CD14-positive monocyte (primary cell): ENCODE results near the gene PADI1. TPM values are rescaled to one million over a fixed set of nuclear protein-coding genes. Genes with fewer than 3 reads are reported as not detected.
A peak's percentile ranks its signal among the peaks of the same experiment; 100 is the strongest.

Experiments used
- DNase-seq, 3 donors: peaks; one replicate each; pipeline ENCODE4 v3.0.0-alpha.2; 2011 to 2022
- H2AFZ ChIP-seq: 2 replicates; pipeline ENCODE4 v1.6.0; 2012; ENCODE audit warnings: mild to moderate bottlenecking, low read depth, low read length, inconsistent platforms; ENCODE audit not compliant: insufficient read depth, poor library complexity, severe bottlenecking
- H3K27ac ChIP-seq, 2 donors: 1 replicate in 1 of 2; 2 replicates in 1 of 2; pipeline ENCODE4 v1.5.1; 2012 to 2013; ENCODE audit warnings: low read length in 2 of 2, control low read depth in 1 of 2, inconsistent platforms in 1 of 2, low read depth in 1 of 2, mild to moderate bottlenecking in 1 of 2
- H3K27me3 ChIP-seq, 2 donors: one replicate each; pipeline versions ENCODE4 v1.6.0 to v1.6.1; 2011 to 2013; ENCODE audit warnings: low read length in 2 of 2; ENCODE audit not compliant: control insufficient read depth in 2 of 2, insufficient read depth in 2 of 2
- H3K36me3 ChIP-seq, 2 donors: replicated peaks in 1 of 2; 1 replicate in 1 of 2; 2 replicates in 1 of 2; pipeline versions ENCODE4 v1.5.1 to v1.6.1; 2012 to 2013; ENCODE audit warnings: low read length in 2 of 2, control low read depth in 1 of 2, inconsistent platforms in 1 of 2, mild to moderate bottlenecking in 1 of 2; ENCODE audit not compliant: insufficient read depth in 2 of 2, control insufficient read depth in 1 of 2
- H3K4me1 ChIP-seq, 2 donors: 1 replicate in 1 of 2; 2 replicates in 1 of 2; pipeline versions ENCODE4 v1.5.1 to v1.6.1; 2012 to 2013; ENCODE audit warnings: low read length in 2 of 2, control low read depth in 1 of 2, inconsistent platforms in 1 of 2, mild to moderate bottlenecking in 1 of 2, moderate library complexity in 1 of 2; ENCODE audit not compliant: insufficient read depth in 2 of 2, control insufficient read depth in 1 of 2
- H3K4me2 ChIP-seq: replicated peaks from 2 replicates; pipeline ENCODE3; 2012; ENCODE audit warnings: low read length, moderate library complexity, mild to moderate bottlenecking; ENCODE audit not compliant: poor library complexity, severe bottlenecking; ENCODE audit errors: extremely low read depth
- H3K4me3 ChIP-seq, 3 experiments: fragments of 200-600 bp in 1 of 3; sonication (generic) in 1 of 3; replicated peaks in 1 of 3; 1 replicate in 2 of 3; 2 replicates in 1 of 3; pipeline ENCODE4 v1.5.1; 2011 to 2013; ENCODE audit warnings: low read length in 3 of 3, mild to moderate bottlenecking in 3 of 3, control low read depth in 2 of 3, low read depth in 2 of 3, inconsistent platforms in 1 of 3, moderate library complexity in 1 of 3
- H3K79me2 ChIP-seq: 2 replicates; pipeline ENCODE4 v1.6.0; 2012; ENCODE audit warnings: mild to moderate bottlenecking, control low read depth, inconsistent platforms, low read length, moderate library complexity; ENCODE audit not compliant: insufficient read depth
- H3K9ac ChIP-seq: 2 replicates; pipeline ENCODE4 v1.6.0; 2017; ENCODE audit warnings: low read length, mild to moderate bottlenecking; ENCODE audit not compliant: insufficient read depth, poor library complexity, severe bottlenecking
- H3K9me3 ChIP-seq, 2 donors: replicated peaks in 1 of 2; 1 replicate in 1 of 2; 2 replicates in 1 of 2; pipeline versions ENCODE4 v1.5.1 to v1.6.1; 2012 to 2013; ENCODE audit warnings: low read length in 2 of 2, control low read depth in 1 of 2; ENCODE audit not compliant: control insufficient read depth in 1 of 2, insufficient read depth in 1 of 2
- H4K20me1 ChIP-seq: 2 replicates; pipeline ENCODE4 v1.6.0; 2012; ENCODE audit warnings: mild to moderate bottlenecking, low read length, control low read depth, moderate library complexity; ENCODE audit not compliant: insufficient read depth
- H3K27ac Mint-ChIP-seq, 7 donors: one replicate each; pipeline ENCODE4 v1.8.0; 2020; ENCODE audit warnings: mild to moderate bottlenecking in 7 of 7, mixed read lengths in 7 of 7, moderate library complexity in 6 of 7, inconsistent platforms in 2 of 7
- H3K27me3 Mint-ChIP-seq, 3 donors: one replicate each; pipeline ENCODE4 v1.8.0; 2021 to 2022; ENCODE audit warnings: low read depth in 3 of 3, mild to moderate bottlenecking in 3 of 3, mixed read lengths in 3 of 3, moderate library complexity in 3 of 3, inconsistent platforms in 1 of 3
- H3K36me3 Mint-ChIP-seq, 2 donors: one replicate each; pipeline ENCODE4 v1.8.0; 2020; ENCODE audit warnings: mixed read lengths in 2 of 2, inconsistent platforms in 1 of 2, mild to moderate bottlenecking in 1 of 2
- H3K4me1 Mint-ChIP-seq: one replicate; pipeline ENCODE4 v1.8.0; 2020; ENCODE audit warnings: mild to moderate bottlenecking, mixed read lengths
- H3K4me3 Mint-ChIP-seq, 2 donors: one replicate each; pipeline ENCODE4 v1.8.0; 2020; ENCODE audit warnings: mild to moderate bottlenecking in 2 of 2, mixed read lengths in 2 of 2, moderate library complexity in 1 of 2
- H3K9me3 Mint-ChIP-seq, 7 donors: one replicate each; pipeline ENCODE4 v1.8.0; 2020 to 2022; ENCODE audit warnings: mixed read lengths in 7 of 7, mild to moderate bottlenecking in 6 of 7, moderate library complexity in 6 of 7, inconsistent platforms in 2 of 7
- WGBS: methylation state at CpG from one replicate; pipeline ENCODE4 v1.1.5; 2013; ENCODE audit warnings: missing lambda C conversion rate; ENCODE audit not compliant: insufficient coverage; 5-methylcytosine and 5-hydroxymethylcytosine counted together
- intact Hi-C, 2 donors: fragments of 100-400 bp; cut with micrococcal nuclease; formaldehyde crosslinking; loops; one replicate each; pipeline versions ENCODE4 v1.15.0 to v1.15.1; 2023
- polyA plus RNA-seq, 3 donors: library from polyadenylated mRNA; depleted of rRNA in 1 of 3; unstranded in 2 of 3; stranded (reverse) in 1 of 3; fragments of 300-500 nt in 2 of 3; fragments of >200 nt in 1 of 3; fragmentation: Illumina TruSeq in 2 of 3; gene quantifications; 1 replicate in 2 of 3; 2 replicates in 1 of 3; pipeline ENCODE4 v1.2.3, GENCODE V29; 2012 to 2021
- TF ChIP-seq, protein P1 (sequence below): fragments of 200-600 bp; IDR thresholded peaks from one replicate; pipeline ENCODE4 v1.8.0; 2022; ENCODE audit warnings: antibody characterized with exemption, mild to moderate bottlenecking

PADI1 gene
- polyA plus RNA-seq, 3 donors, result not detected

DNA sequence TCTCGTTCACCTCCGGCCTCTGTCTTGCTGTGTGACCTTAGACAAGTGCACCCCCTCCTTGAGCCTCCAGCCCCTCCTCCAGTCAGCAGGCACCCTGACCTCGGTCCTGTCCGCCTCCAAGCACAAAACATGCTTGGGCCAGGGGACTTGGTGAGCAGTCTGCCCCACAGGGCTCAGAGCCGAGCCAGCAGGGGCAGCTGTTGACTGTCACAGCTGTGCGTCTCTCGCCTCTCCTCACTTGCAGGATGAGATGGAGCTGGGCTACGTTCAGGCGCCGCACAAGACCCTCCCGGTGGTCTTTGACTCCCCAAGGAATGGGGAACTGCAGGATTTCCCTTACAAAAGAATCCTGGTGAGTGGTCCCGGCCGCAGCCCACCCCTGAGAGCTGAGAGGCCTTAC, 68.2 kb downstream of the PADI1 start:
- Mint-ChIP-seq H3K4me3 (no peak overlapping the region), H3K27me3 (peaks cover 0 to 3% (median 2%) of the 10 kb centered on the region in 3 donors), H3K27ac (peak overlapping the region in 1 of 7 donors; percentile 32), H3K4me1 (peaks cover 37% of the 10 kb centered on the region), H3K9me3 (no peaks in the 10 kb centered on the region), H3K36me3 (no peaks in the 10 kb centered on the region)
- Histone ChIP-seq H4K20me1 (no peaks in the 10 kb centered on the region), H3K36me3 (no peaks in the 10 kb centered on the region), H3K4me3 (no peak overlapping the region), H3K79me2 (no peaks in the 10 kb centered on the region), H2AFZ (no peak overlapping the region), H3K27ac (no peak overlapping the region), H3K4me2 (no peak overlapping the region), H3K4me1 (peaks cover 29% of the 10 kb centered on the region in 2 donors), H3K27me3 (no peaks in the 10 kb centered on the region), H3K9me3 (no peaks in the 10 kb centered on the region), H3K9ac (no peak overlapping the region)
- intact Hi-C loops, result no loop called here
- 92% methylated on average over 9 of the region's 13 CpGs for WGBS
- DNase-seq, result no peak
- TF ChIP-seq, protein P1, sequence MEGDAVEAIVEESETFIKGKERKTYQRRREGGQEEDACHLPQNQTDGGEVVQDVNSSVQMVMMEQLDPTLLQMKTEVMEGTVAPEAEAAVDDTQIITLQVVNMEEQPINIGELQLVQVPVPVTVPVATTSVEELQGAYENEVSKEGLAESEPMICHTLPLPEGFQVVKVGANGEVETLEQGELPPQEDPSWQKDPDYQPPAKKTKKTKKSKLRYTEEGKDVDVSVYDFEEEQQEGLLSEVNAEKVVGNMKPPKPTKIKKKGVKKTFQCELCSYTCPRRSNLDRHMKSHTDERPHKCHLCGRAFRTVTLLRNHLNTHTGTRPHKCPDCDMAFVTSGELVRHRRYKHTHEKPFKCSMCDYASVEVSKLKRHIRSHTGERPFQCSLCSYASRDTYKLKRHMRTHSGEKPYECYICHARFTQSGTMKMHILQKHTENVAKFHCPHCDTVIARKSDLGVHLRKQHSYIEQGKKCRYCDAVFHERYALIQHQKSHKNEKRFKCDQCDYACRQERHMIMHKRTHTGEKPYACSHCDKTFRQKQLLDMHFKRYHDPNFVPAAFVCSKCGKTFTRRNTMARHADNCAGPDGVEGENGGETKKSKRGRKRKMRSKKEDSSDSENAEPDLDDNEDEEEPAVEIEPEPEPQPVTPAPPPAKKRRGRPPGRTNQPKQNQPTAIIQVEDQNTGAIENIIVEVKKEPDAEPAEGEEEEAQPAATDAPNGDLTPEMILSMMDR, result no peak

DNA sequence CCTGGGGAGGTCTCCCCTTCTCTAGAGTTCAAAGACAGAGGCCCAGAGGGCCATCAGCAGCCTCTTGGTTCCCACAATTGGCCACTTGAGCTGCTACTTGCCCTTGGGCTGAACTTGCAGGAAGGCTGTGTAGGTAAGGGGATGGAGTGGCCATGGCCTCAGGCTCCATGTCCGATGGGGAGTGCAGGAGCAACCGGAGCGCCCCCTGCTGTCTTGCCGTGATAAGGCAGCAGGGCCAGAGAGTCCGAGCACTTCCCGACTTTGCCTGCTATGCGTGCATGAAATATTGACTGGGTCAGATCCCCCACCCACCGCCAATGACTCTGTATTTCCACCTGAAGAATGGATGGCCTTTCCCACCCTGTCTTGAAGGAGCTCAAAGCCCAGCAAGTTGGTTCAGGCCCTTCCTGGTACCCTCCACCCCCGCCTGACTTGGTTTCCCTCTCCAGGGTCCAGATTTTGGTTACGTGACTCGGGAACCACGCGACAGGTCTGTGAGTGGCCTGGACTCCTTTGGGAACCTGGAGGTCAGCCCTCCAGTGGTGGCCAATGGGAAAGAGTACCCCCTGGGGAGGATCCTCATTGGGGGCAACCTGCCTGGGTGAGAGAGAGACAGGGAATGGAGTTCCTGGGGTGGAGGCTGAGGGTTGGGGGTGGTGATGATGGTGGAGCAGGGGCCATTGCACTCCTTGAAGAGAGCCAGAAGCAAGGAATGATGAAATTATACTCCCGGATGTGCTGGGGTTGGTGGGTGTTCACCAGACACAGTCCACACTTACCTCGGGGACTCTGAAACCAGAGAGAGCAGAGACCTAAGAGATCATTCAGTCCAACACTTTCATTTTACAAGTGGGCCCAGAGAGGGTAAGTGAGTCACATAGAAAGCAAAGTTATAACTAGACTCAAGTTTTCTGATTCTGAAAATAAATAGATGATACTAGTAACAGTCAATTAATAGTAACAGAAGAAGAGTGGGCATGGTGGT, 69.5 kb downstream of the PADI1 start:
- H2AFZ ChIP-seq, result no peak overlapping the region
- 45% methylated on average over 13 of the region's 15 CpGs for WGBS
- peaks cover 29% of the 10 kb centered on the region in 2 donors for H3K4me1 ChIP-seq
- no peaks in the 10 kb centered on the region for H4K20me1 ChIP-seq
- Mint-ChIP-seq H3K4me3 (peak overlapping the region in 1 of 2 donors; percentile 7), H3K36me3 (no peaks in the 10 kb centered on the region), H3K27ac (peak overlapping the region in 3 of 7 donors; percentile 36 to 50 (median 49)), H3K9me3 (no peaks in the 10 kb centered on the region), H3K27me3 (peaks cover 0 to 3% (median 2%) of the 10 kb centered on the region in 3 donors), H3K4me1 (peaks cover 43% of the 10 kb centered on the region)
- H3K79me2 ChIP-seq, result no peaks in the 10 kb centered on the region
- H3K9ac ChIP-seq, result no peak overlapping the region
- peak; percentile 42 to 67 (median 50) for DNase-seq
- no peaks in the 10 kb centered on the region for H3K27me3 ChIP-seq
- TF ChIP-seq, protein P1, result peak; percentile 87
- no peaks in the 10 kb centered on the region for H3K36me3 ChIP-seq
- H3K4me3 ChIP-seq, result no peak overlapping the region
- H3K27ac ChIP-seq, result no peak overlapping the region
- H3K4me2 ChIP-seq, result no peak overlapping the region
- no peaks in the 10 kb centered on the region for H3K9me3 ChIP-seq
- intact Hi-C loops, result no loop called here
